LNCaP clone FGC (cell line): ENCODE results near the gene TBC1D25.
A peak's percentile ranks its signal among the peaks of the same experiment; 100 is the strongest.

Experiments used
- DNase-seq: peaks from one replicate; pipeline ENCODE4 v3.0.0-alpha.2; 2011; ENCODE audit warnings: low read depth
- H3K4me3 ChIP-seq: 2 replicates; pipeline ENCODE4 v1.5.1; 2011; ENCODE audit warnings: mild to moderate bottlenecking, low read depth, low read length, control low read depth
- CTCF ChIP-seq: IDR thresholded peaks from 2 replicates; pipeline ENCODE4 v1.5.1; 2012; ENCODE audit warnings: mild to moderate bottlenecking; ENCODE audit not compliant: control insufficient read depth, insufficient read depth; ENCODE audit errors: extremely low read depth

The TBC1D25 gene

GRCh38 chrX:48558271-48558670 lies 18.8 kb downstream of the TBC1D25 start:
- no peak for TF ChIP-seq CTCF
- DNase-seq: no peak
- H3K4me3 ChIP-seq: no peak overlapping the region

DNA sequence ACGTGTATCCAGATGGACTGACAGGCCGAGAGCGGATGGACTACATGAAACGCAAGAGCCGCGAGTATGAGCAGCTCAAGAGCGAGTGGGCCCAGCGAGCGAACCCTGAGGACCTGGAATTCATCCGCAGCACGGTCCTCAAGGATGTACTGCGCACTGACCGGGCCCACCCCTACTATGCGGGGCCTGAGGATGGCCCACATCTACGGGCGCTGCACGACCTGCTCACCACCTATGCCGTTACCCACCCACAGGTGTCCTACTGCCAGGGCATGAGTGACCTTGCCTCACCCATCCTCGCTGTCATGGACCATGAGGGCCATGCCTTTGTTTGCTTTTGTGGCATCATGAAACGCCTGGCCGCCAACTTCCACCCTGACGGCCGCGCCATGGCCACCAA lies 20.1 kb downstream of the TBC1D25 start:
- H3K4me3 ChIP-seq: no peak overlapping the region
- no peak for DNase-seq
- no peak for TF ChIP-seq CTCF

DNA sequence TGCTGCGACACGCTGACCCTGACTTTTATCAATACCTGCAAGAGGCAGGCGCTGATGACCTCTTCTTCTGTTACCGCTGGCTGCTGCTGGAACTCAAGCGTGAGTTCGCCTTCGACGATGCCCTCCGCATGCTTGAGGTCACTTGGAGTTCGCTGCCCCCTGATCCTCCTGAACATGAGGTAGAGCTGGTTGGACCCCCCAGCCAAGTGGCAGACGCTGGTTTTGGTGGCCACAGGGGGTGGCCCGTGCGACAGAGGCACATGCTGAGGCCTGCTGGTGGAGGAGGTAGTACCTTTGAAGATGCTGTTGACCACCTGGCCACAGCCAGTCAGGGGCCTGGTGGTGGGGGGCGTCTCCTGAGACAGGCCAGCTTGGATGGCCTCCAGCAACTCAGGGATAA lies 20.5 kb downstream of the TBC1D25 start:
- no peak overlapping the region for H3K4me3 ChIP-seq
- no peak for TF ChIP-seq CTCF
- DNase-seq: no peak

- DNase-seq: no peak
- TF ChIP-seq CTCF: no peak
- no peak overlapping the region for H3K4me3 ChIP-seq
These were observed 21.2 kb downstream of the TBC1D25 start for GRCh38 chrX:48560681-48561080.

DNA sequence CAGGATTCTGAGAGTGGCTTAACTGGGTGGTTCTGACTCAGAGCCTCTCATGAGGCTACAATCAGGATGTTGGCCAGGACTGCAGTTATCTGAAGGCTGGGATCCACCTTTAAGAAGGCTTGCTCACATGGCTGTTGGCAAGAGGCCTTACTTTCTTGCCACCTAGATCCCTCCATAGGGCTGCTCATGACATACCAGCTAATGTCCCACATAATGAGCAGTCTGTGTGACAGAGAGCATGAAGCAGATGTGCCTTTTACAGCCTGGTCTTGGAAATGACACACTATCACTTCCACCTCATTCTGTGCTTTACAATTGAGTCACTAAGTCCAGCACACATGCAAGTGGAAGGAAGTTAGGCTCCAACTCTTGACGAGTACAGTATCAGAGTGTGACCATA lies 30.4 kb downstream of the TBC1D25 start:
- H3K4me3 ChIP-seq: no peak overlapping the region
- DNase-seq: no peak
- TF ChIP-seq CTCF: no peak

DNA sequence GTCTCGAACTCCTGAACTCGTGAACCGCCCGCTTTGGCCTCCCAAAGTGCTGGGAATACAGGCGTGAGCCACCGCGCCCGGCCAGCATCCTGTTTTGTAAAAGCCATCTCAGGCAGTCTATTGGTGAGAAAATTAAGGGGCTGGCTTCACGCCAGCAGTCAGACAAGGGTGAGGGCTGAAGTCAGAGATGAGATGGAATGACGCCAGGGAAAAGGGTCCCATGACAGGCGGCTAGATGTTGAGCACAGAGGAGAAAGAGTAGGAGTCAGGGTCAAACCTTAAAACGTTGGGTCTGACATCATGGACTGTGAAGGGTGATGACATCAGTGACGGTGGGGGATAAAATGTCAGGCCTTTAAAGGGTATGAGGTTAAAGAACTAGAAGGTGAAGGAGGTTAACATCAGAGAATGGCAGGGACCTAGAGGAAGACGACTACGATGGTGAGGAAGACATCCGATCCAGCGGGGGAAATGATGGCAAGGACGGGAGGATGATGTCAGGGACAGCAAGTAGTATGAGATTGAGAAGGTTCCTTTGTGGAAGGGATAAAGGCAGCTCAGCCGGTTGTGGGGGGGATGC lies 34.3 kb downstream of the TBC1D25 start:
- no peak for TF ChIP-seq CTCF
- no peak for DNase-seq
- H3K4me3 ChIP-seq: peak overlapping the region; percentile 91

DNA sequence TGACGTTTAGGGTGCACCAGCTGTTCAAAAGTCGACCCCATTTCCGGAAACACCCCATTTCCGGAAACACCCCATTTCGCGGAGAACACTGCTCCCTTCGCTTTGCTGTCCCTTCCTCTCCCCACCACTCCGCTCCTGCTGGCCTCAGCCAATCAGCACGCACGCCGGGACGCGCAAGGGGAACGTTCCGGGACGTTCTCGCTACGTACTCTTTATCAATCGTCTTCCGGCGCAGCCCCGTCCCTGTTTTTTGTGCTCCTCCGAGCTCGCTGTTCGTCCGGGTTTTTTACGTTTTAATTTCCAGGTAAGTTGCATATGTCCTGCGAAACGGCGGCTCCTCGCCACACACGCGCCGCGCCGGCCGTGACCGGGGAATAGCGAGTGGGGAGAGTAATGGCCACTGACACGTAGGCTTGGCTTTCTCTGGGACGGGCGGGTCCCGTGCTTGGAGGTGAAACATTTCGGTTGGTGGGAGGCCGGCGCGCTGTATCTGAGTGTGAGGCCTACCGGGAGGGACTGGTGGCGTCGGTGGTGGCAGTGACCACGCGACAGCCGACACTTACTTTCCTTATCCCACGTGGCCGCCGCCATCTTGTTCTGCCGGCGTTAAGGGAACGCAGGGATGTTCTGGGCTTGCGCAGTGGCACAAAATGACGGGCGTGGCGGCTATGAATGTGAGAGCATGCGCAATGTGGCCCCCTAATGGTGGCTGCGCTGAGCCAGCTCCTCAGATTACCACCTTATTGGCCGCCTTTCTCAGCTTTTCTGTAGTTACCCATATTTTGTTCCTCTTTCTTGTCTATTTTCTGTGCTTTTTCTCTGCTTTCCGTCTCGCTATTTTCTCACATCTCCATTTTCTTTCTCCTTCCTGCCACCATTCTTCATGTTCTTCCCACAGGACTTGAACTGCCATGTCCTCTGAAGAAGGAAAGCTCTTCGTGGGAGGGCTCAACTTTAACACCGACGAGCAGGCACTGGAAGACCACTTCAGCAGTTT lies 35.1 kb downstream of the TBC1D25 start, which contains the start of gene RBM3:
RBM3 (plus strand) TSS at position 215 of the 997 bp plus-strand sequence; CDS start at position 912, 697 bp downstream.
- TF ChIP-seq CTCF: peak; percentile 29
- peak; percentile 69 for DNase-seq
- peak within 1 kb of the TSS; percentile 91 for H3K4me3 ChIP-seq
